HepG2 (cell line): ENCODE data around the gene FBXW12. TPM values are rescaled to one million over a fixed set of nuclear protein-coding genes. Genes with fewer than 3 reads are reported as not detected.

Experiments
- ATF1 ChIP-seq: IDR thresholded peaks from 2 replicates; pipeline ENCODE4 v1.6.1; 2016; ENCODE audit warnings: mild to moderate bottlenecking, control low read depth
- CHCHD3 ChIP-seq: sonication (generic); formaldehyde crosslinking; IDR thresholded peaks from 2 replicates; pipeline ENCODE4 v1.8.0; 2022; ENCODE audit warnings: mild to moderate bottlenecking, missing genetic modification reagents, moderate library complexity
- CHD2 ChIP-seq: IDR thresholded peaks from 2 replicates; pipeline ENCODE4 v1.6.1; 2011; ENCODE audit warnings: low read depth, low read length, improper control_type of control experiment
- ETV5 ChIP-seq: IDR thresholded peaks from 2 replicates; pipeline ENCODE4 v1.6.1; 2018; ENCODE audit warnings: missing biosample characterization, missing genetic modification reagents, inconsistent platforms, borderline replicate concordance
- FOXA1 ChIP-seq, 2 experiments: fragments of 450-650 bp in 1 of 2; sonication (generic) in 1 of 2; formaldehyde crosslinking in 1 of 2; IDR thresholded peaks; 2 replicates each; pipeline versions ENCODE4 v1.4.0 to v1.6.1; 2016 to 2020; ENCODE audit warnings: missing genetic modification reagents in 1 of 2
- FOXO1 ChIP-seq: sonication (generic); formaldehyde crosslinking; IDR thresholded peaks from 2 replicates; pipeline ENCODE4 v1.4.0; 2020; ENCODE audit warnings: missing genetic modification reagents
- KLF11 ChIP-seq: IDR thresholded peaks from 2 replicates; pipeline ENCODE4 v1.6.1; 2016; ENCODE audit warnings: missing compliant biosample characterization
- MEF2D ChIP-seq: sonication (generic); formaldehyde crosslinking; IDR thresholded peaks from 2 replicates; pipeline ENCODE4 v1.5.1; 2020; ENCODE audit warnings: mild to moderate bottlenecking, missing genetic modification reagents
- NFIC ChIP-seq: IDR thresholded peaks from 2 replicates; pipeline ENCODE4 v1.6.1; 2012; ENCODE audit warnings: mild to moderate bottlenecking, low read length, inconsistent platforms
- NFYB ChIP-seq: sonication (generic); formaldehyde crosslinking; IDR thresholded peaks from 2 replicates; pipeline ENCODE4 v1.4.0; 2020; ENCODE audit warnings: missing genetic modification reagents
- POLR2AphosphoS5 ChIP-seq: IDR thresholded peaks from 2 replicates; pipeline ENCODE4 v1.6.1; 2012; ENCODE audit warnings: low read depth, low read length
- RFXANK ChIP-seq: IDR thresholded peaks from 2 replicates; pipeline ENCODE4 v1.6.1; 2016
- SAP130 ChIP-seq: IDR thresholded peaks from 2 replicates; pipeline ENCODE4 v1.6.1; 2016; ENCODE audit warnings: low read depth
- SIN3A ChIP-seq: IDR thresholded peaks from 2 replicates; pipeline ENCODE4 v1.6.1; 2011; ENCODE audit warnings: low read depth, mild to moderate bottlenecking, control low read depth, low read length, borderline replicate concordance
- SMYD3 ChIP-seq: sonication (generic); formaldehyde crosslinking; IDR thresholded peaks from 2 replicates; pipeline ENCODE4 v1.8.1; 2023; ENCODE audit warnings: mild to moderate bottlenecking, missing genetic modification reagents
- THAP8 ChIP-seq: sonication (generic); formaldehyde crosslinking; IDR thresholded peaks from 2 replicates; pipeline ENCODE4 v1.5.1; 2020; ENCODE audit warnings: missing genetic modification reagents, mild to moderate bottlenecking, borderline replicate concordance
- YEATS4 ChIP-seq: sonication (generic); formaldehyde crosslinking; IDR thresholded peaks from 2 replicates; pipeline ENCODE4 v1.4.0; 2020; ENCODE audit warnings: missing genetic modification reagents, borderline replicate concordance
- YY1 ChIP-seq: IDR thresholded peaks from 2 replicates; pipeline ENCODE4 v1.6.1; 2011; ENCODE audit warnings: low read length, low read depth, moderate library complexity, mild to moderate bottlenecking; ENCODE audit not compliant: insufficient read depth, insufficient replicate concordance
- ZBTB21 ChIP-seq: sonication (generic); formaldehyde crosslinking; IDR thresholded peaks from 2 replicates; pipeline ENCODE4 v1.4.0; 2020; ENCODE audit warnings: missing genetic modification reagents
- ZNF282 ChIP-seq: fragments of 450-650 bp; IDR thresholded peaks from 2 replicates; pipeline ENCODE4 v1.6.1; 2018; ENCODE audit not compliant: partially characterized antibody
- ZNF317 ChIP-seq: sonication (generic); formaldehyde crosslinking; IDR thresholded peaks from 2 replicates; pipeline ENCODE4 v1.5.0; 2020; ENCODE audit warnings: mild to moderate bottlenecking, missing genetic modification reagents
- ZNF329 ChIP-seq: sonication (generic); formaldehyde crosslinking; IDR thresholded peaks from 2 replicates; pipeline ENCODE4 v1.9.0; 2021; ENCODE audit warnings: low read depth, mild to moderate bottlenecking, missing genetic modification reagents
- ZNF564 ChIP-seq: sonication (generic); formaldehyde crosslinking; IDR thresholded peaks from 2 replicates; pipeline ENCODE4 v1.8.1; 2023; ENCODE audit warnings: mild to moderate bottlenecking, missing genetic modification reagents
- ZNF569 ChIP-seq: sonication (generic); formaldehyde crosslinking; IDR thresholded peaks from 2 replicates; pipeline ENCODE4 v1.5.0; 2020; ENCODE audit warnings: mild to moderate bottlenecking, missing genetic modification reagents, moderate library complexity, borderline replicate concordance
- ZNF570 ChIP-seq: sonication (generic); formaldehyde crosslinking; IDR thresholded peaks from 2 replicates; pipeline ENCODE4 v1.4.0; 2020; ENCODE audit warnings: mild to moderate bottlenecking, missing genetic modification reagents, borderline replicate concordance
- ZNF687 ChIP-seq: sonication (generic); formaldehyde crosslinking; IDR thresholded peaks from 2 replicates; pipeline ENCODE4 v1.5.1; 2020; ENCODE audit warnings: mild to moderate bottlenecking, missing genetic modification reagents, moderate library complexity
- ZNF839 ChIP-seq: sonication (generic); formaldehyde crosslinking; IDR thresholded peaks from 2 replicates; pipeline ENCODE4 v1.4.0; 2020; ENCODE audit warnings: missing genetic modification reagents, mild to moderate bottlenecking, borderline replicate concordance
- polyA plus RNA-seq, 8 experiments: library from polyadenylated mRNA; depleted of rRNA in 3 of 8; stranded (reverse) in 7 of 8; unstranded in 1 of 8; fragments of >200 nt; fragmentation: Illumina TruSeq in 4 of 8; extraction: Trizol in 4 of 8; gene quantifications; 2 replicates each; pipeline versions ENCODE4 v1.2.1 to v1.2.3, GENCODE V29; 2011 to 2016; ENCODE audit warnings: low read depth in 4 of 8, missing spikeins in 1 of 8, mixed read lengths in 1 of 8; ENCODE audit not compliant: insufficient read depth in 1 of 8
- total RNA-seq, 5 experiments: library from RNA; depleted of rRNA; stranded (reverse); fragments of >200 nt; fragmentation: Illumina TruSeq; extraction: Trizol; gene quantifications; 2 replicates each; pipeline ENCODE4 v1.2.3, GENCODE V29; 2016; ENCODE audit warnings: low read depth in 1 of 5

Gene FBXW12
- total and polyA plus RNA-seq, 2 of the 13 experiments (the other 11 are each of a cell fraction or from before 2014, with no cell fraction given) = not detected

DNA sequence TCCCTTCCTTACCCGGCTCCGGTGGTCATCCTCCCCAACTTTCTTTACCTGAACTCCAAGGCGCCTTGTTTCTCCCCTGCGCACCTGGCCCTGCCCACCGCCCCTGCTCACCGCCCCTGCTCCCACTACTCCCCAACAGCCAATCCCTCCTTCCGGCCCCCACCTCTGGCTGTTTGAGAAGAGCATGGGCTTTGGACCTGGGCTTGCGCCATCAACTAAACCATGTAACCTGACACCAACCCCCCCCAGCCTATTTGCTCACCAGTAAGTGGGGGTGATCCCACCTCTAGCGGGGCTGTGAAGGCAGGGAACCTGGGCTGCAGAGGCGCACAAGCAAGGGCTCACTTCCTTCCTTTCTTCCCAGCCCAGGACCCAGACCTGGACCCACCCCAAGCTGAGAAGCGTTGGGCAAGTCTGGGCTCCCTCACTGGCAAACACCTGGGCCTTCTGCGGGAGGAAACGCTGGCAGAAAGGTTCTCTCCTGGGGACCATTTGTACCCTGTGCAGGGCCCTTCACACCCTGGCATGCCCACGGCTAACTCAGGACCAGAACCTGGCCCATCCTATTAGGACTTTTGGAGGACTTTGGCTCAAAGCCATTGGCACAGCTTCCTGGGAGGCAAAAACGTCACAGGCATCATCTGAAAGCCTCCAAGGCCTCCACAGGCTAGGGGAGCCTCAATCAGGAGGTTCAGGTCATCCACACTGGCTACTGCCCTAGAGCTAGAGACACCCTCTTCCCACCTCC lies 58.1 kb downstream of the FBXW12 start, which contains the start of gene PLXNB1 (continued):
- TF ChIP-seq ZNF839 (0 out of 2 replicates have a peak, but pooled peaks have one; percentile 47), KLF11 (peak; percentile 72; the same call in 1 of the 2 replicates), CHD2 (no peak; the same call in 1 of the 2 replicates), RFXANK (no peak), ZNF570 (CRISPR knock-in tag) (peak; percentile 81; the same call in 1 of the 2 replicates), ETV5 (CRISPR knock-in tag) (peak; percentile 99), YY1 (peak; percentile 64), ATF1 (CRISPR knock-in tag) (no peak), ZNF282 (no peak), SAP130 (CRISPR knock-in tag) (peak; percentile 97), NFIC (no peak), ZNF687 (CRISPR knock-in tag) (peak; percentile 90), SMYD3 (no peak), FOXO1 (CRISPR knock-in tag) (peak; percentile 78; the same call in 1 of the 2 replicates), THAP8 (no peak), NFYB (peak; percentile 47), YEATS4 (CRISPR knock-in tag) (peak; percentile 62; the same call in 1 of the 2 replicates), CHCHD3 (CRISPR knock-in tag) (no peak), POLR2AphosphoS5 (peak; percentile 87), ZNF317 (peak; percentile 92), ZNF564 (CRISPR knock-in tag) (no peak; the same call in 1 of the 2 replicates), ZNF569 (CRISPR knock-in tag) (peak; percentile 60; the same call in 1 of the 2 replicates), MEF2D (peak; percentile 95), FOXA1 (IDR thresholded peaks at IDR 0.05) (no peak), FOXA1 (CRISPR knock-in tag; IDR thresholded peaks at IDR 0.05) (peak; percentile 76), ZNF329 (CRISPR knock-in tag) (no peak), SIN3A (peak; percentile 84), ZBTB21 (no peak)
